Left lobe of liver (tissue), 2 donors: Measurements from ENCODE around the gene NOTCH2. TPM values are rescaled to one million over a fixed set of nuclear protein-coding genes. Genes with fewer than 3 reads are reported as not detected.
A peak's percentile ranks its signal among the peaks of the same experiment; 100 is the strongest.
"Not testable (repeated sequence)": the region's sequence is repeated elsewhere in the genome, so short reads cannot be mapped to it uniquely, and the experiment has no call there.

ENCODE experiments used
- ATAC-seq: fragments of 200-7000 bp; cut with Tn5 transposase; one replicate; pipeline ENCODE4 v1.9.1; 2020; ENCODE audit warnings: mild to moderate bottlenecking, moderate library complexity
- DNase-seq: peaks from one replicate; pipeline ENCODE4 v3.0.0-alpha.2; 2020; ENCODE audit warnings: low spot score
- total RNA-seq: library from RNA; stranded (reverse); gene quantifications from one replicate; pipeline ENCODE4 v1.2.1, GENCODE V29; 2021
- donor health status: DM: no; HTN: no; CAD: no; lungs with moderate emphysema.
- donor health status: DM: no; HTN: yes; CAD: no.

NOTCH2 gene
- total RNA-seq, 1 donor from 2014 or later, result 57.5 TPM

GRCh38 chr1:119977113-119977736 is 92.2 kb downstream of the NOTCH2 start:
- ATAC-seq, DNase-seq: not testable (repeated sequence)

GRCh38 chr1:119975582-119976254 is 93.7 kb downstream of the NOTCH2 start:
- not testable (repeated sequence) for DNase-seq, ATAC-seq

- no peak for DNase-seq
- no peak for ATAC-seq
Observed at GRCh38 chr1:119975006-119975405, 94.5 kb downstream of the NOTCH2 start.

GRCh38 chr1:119974013-119974412 is 95.4 kb downstream of the NOTCH2 start:
- ATAC-seq (peak; percentile 85), DNase-seq (no peak)

GRCh38 chr1:119971710-119972570 is 97.5 kb downstream of the NOTCH2 start:
- ATAC-seq (no peak), DNase-seq (no peak)

- ATAC-seq, result no peak
Observed at GRCh38 chr1:119968601-119969000, 100.9 kb downstream of the NOTCH2 start.

GRCh38 chr1:119968068-119968492 is 101.4 kb downstream of the NOTCH2 start:
- peak; percentile 94 for ATAC-seq
- DNase-seq, result peak; percentile 79

More at GRCh38 chr1:119968601-119969000, 100.9 kb downstream of the NOTCH2 start:
- no peak for DNase-seq

GRCh38 chr1:119966681-119967080 is 102.8 kb downstream of the NOTCH2 start:
- DNase-seq, result no peak
- ATAC-seq, result no peak

- ATAC-seq (peak; percentile 15), DNase-seq (no peak)
Observed at GRCh38 chr1:119966020-119966419, 103.4 kb downstream of the NOTCH2 start.

- ATAC-seq (no peak), DNase-seq (no peak)
Observed at GRCh38 chr1:119964673-119965363, 104.6 kb downstream of the NOTCH2 start.

GRCh38 chr1:119962296-119962968 is 107.0 kb downstream of the NOTCH2 start:
- peak; percentile 58 for ATAC-seq
- DNase-seq, result no peak

- no peak for DNase-seq
- no peak for ATAC-seq
Observed at GRCh38 chr1:119960501-119960900, 109.0 kb downstream of the NOTCH2 start.

GRCh38 chr1:119959268-119960220 is 109.9 kb downstream of the NOTCH2 start:
- DNase-seq (no peak), ATAC-seq (no peak)

- no peak for DNase-seq
- peak; percentile 81 for ATAC-seq
Observed at GRCh38 chr1:119958223-119958622, 111.2 kb downstream of the NOTCH2 start.

- DNase-seq, result no peak
- ATAC-seq, result no peak
Observed at GRCh38 chr1:119956306-119956705, 113.2 kb downstream of the NOTCH2 start.

- DNase-seq (no peak), ATAC-seq (no peak)
Observed at GRCh38 chr1:119954476-119955422, 114.7 kb downstream of the NOTCH2 start.

- DNase-seq (no peak), ATAC-seq (no peak)
Observed at GRCh38 chr1:119953266-119953998, 116.0 kb downstream of the NOTCH2 start.
